ENCODE data around the gene PABPC1L.

PABPC1L gene

GRCh38 chr20:44941120-44941691 is 31.3 kb downstream of the PABPC1L start:
- no peak for TF ChIP-seq CTCF (IDR thresholded peaks at IDR 0.05; ENCODE audit: insufficient read depth, low read length, poor library complexity, severe bottlenecking)
- DNase-seq (ENCODE audit: extremely low read depth, insufficient read length) = no peak
- Histone ChIP-seq H3K27me3 (replicated peaks; ENCODE audit: control insufficient read depth, insufficient read depth, low read length) (no peaks in the 10 kb centered on the region), H3K4me3 (replicated peaks; ENCODE audit: low read depth, low read length) (no peak overlapping the region), H3K36me3 (ENCODE audit: control insufficient read depth, insufficient read depth, low read length) (peaks cover 22% of the 10 kb centered on the region)

GRCh38 chr20:44942264-44942973 is 32.6 kb downstream of the PABPC1L start:
- Histone ChIP-seq H3K36me3 (ENCODE audit: control insufficient read depth, insufficient read depth, low read length) (peaks cover 22% of the 10 kb centered on the region), H3K27me3 (replicated peaks; ENCODE audit: control insufficient read depth, insufficient read depth, low read length) (no peaks in the 10 kb centered on the region), H3K4me3 (replicated peaks; ENCODE audit: low read depth, low read length) (no peak overlapping the region)
- peak; percentile 7 for TF ChIP-seq CTCF (IDR thresholded peaks at IDR 0.05; ENCODE audit: insufficient read depth, low read length, poor library complexity, severe bottlenecking)
- no peak for DNase-seq (ENCODE audit: extremely low read depth, insufficient read length)

- DNase-seq (ENCODE audit: extremely low read depth, insufficient read length) = no peak
- Histone ChIP-seq H3K4me3 (replicated peaks; ENCODE audit: low read depth, low read length) (no peak overlapping the region), H3K36me3 (ENCODE audit: control insufficient read depth, insufficient read depth, low read length) (peaks cover 28% of the 10 kb centered on the region), H3K27me3 (replicated peaks; ENCODE audit: control insufficient read depth, insufficient read depth, low read length) (no peaks in the 10 kb centered on the region)
- TF ChIP-seq CTCF (IDR thresholded peaks at IDR 0.05; ENCODE audit: insufficient read depth, low read length, poor library complexity, severe bottlenecking) = no peak
These were observed 34.0 kb downstream of the PABPC1L start for GRCh38 chr20:44943828-44944227.

GRCh38 chr20:44945261-44945660 is 35.4 kb downstream of the PABPC1L start:
- peaks cover 33% of the 10 kb centered on the region for H3K36me3 ChIP-seq (ENCODE audit: control insufficient read depth, insufficient read depth, low read length)
- no peak overlapping the region for H3K4me3 ChIP-seq (replicated peaks; ENCODE audit: low read depth, low read length)
- DNase-seq (ENCODE audit: extremely low read depth, insufficient read length) = no peak
- no peak for TF ChIP-seq CTCF (IDR thresholded peaks at IDR 0.05; ENCODE audit: insufficient read depth, low read length, poor library complexity, severe bottlenecking)
- H3K27me3 ChIP-seq (replicated peaks; ENCODE audit: control insufficient read depth, insufficient read depth, low read length) = no peaks in the 10 kb centered on the region

- Histone ChIP-seq H3K36me3 (ENCODE audit: control insufficient read depth, insufficient read depth, low read length) (peaks cover 34% of the 10 kb centered on the region), H3K4me3 (replicated peaks; ENCODE audit: low read depth, low read length) (no peak overlapping the region), H3K27me3 (replicated peaks; ENCODE audit: control insufficient read depth, insufficient read depth, low read length) (no peaks in the 10 kb centered on the region)
- no peak for TF ChIP-seq CTCF (IDR thresholded peaks at IDR 0.05; ENCODE audit: insufficient read depth, low read length, poor library complexity, severe bottlenecking)
- DNase-seq (ENCODE audit: extremely low read depth, insufficient read length) = no peak
These were observed 36.5 kb downstream of the PABPC1L start for GRCh38 chr20:44946271-44946852.

All from GM06990 (cell line).